ENCODE measurements around the gene RFT1. TPM values are rescaled to one million over a fixed set of nuclear protein-coding genes. Genes with fewer than 3 reads are reported as not detected.

Gene RFT1
- total RNA-seq, 1 experiment from 2014 or later, result 33.6 TPM

GRCh38 chr3:53137835-53138446, 7.7 kb upstream of the RFT1 start:
- H3K4me2 ChIP-seq (ENCODE audit: low read length), result no peak overlapping the region
- no peaks in the 10 kb centered on the region for H3K9me3 ChIP-seq (ENCODE audit: control insufficient read depth in 1 of 2, insufficient read depth in 1 of 2, low read depth in 1 of 2, low read length in 2 of 2)
- peaks cover 3 to 15% of the 10 kb centered on the region in 2 experiments; a peak in 3 of 4 replicates for H3K4me1 ChIP-seq (ENCODE audit: control insufficient read depth in 1 of 2, insufficient read depth in 2 of 2, low read length in 2 of 2)
- ATAC-seq (no peak), DNase-seq (ENCODE audit: low read depth, low spot score) (no peak)
- H4K20me1 ChIP-seq (ENCODE audit: insufficient read depth), result no peaks in the 10 kb centered on the region
- BruUV-seq (replicated peaks), result no TSS peak
- no peaks in the 10 kb centered on the region for H3K27me3 ChIP-seq (ENCODE audit: insufficient read depth, low read length)
- ChIA-PET CTCF (interaction anchor here (1.2 kb wide), 1 partner anchor 57 kb away, joined by 5 read pairs; no protein-coding TSS in a partner anchor), RAD21 (ENCODE audit: low non-redundant PET in 1 of 2, low total read pairs in 2 of 2, uncharacterized antibody in 2 of 2, unreplicated experiment in 2 of 2) (no interaction called here), POLR2A (no interaction called here)
- TF ChIP-seq CBX3 (IDR thresholded peaks at IDR 0.05; ENCODE audit: low read depth), result no peak
- no peak for TF ChIP-seq YY1 (IDR thresholded peaks at IDR 0.05; ENCODE audit: extremely low read depth, insufficient replicate concordance, low read depth, low read length)
- no peak overlapping the region for H2AFZ ChIP-seq (ENCODE audit: low read depth, low read length, poor library complexity, severe bottlenecking)
- H3K9me2 ChIP-seq (ENCODE audit: insufficient read depth), result no peaks in the 10 kb centered on the region
- H3K4me3 ChIP-seq (replicated peaks in 1 of 2; ENCODE audit: low read depth in 1 of 2, low read length in 2 of 2), result no peak overlapping the region
- no peaks in the 10 kb centered on the region for H3K79me2 ChIP-seq (ENCODE audit: insufficient read depth, low read length)
- no peak overlapping the region for H3K27ac ChIP-seq (ENCODE audit: low read depth, low read length)
- intact Hi-C loops (cut with micrococcal nuclease), result no loop called here
- H3K9ac ChIP-seq (ENCODE audit: low read length), result no peak overlapping the region
- no peaks in the 10 kb centered on the region for H3K36me3 ChIP-seq (ENCODE audit: control insufficient read depth in 1 of 2, insufficient read depth in 2 of 2, low read length in 2 of 2)

- H3K27ac ChIP-seq (ENCODE audit: low read depth, low read length), result no peak overlapping the region
- DNase-seq (ENCODE audit: low read depth, low spot score) (no peak), ATAC-seq (no peak)
- peaks cover 9 to 22% of the 10 kb centered on the region in 2 experiments for H3K4me1 ChIP-seq (ENCODE audit: control insufficient read depth in 1 of 2, insufficient read depth in 2 of 2, low read length in 2 of 2)
- H3K9me3 ChIP-seq (ENCODE audit: control insufficient read depth in 1 of 2, insufficient read depth in 1 of 2, low read depth in 1 of 2, low read length in 2 of 2), result no peaks in the 10 kb centered on the region
- H3K9ac ChIP-seq (ENCODE audit: low read length), result no peak overlapping the region
- no peaks in the 10 kb centered on the region for H3K27me3 ChIP-seq (ENCODE audit: insufficient read depth, low read length)
- H3K79me2 ChIP-seq (ENCODE audit: insufficient read depth, low read length), result no peaks in the 10 kb centered on the region
- H3K4me2 ChIP-seq (ENCODE audit: low read length), result no peak overlapping the region
- H4K20me1 ChIP-seq (ENCODE audit: insufficient read depth), result no peaks in the 10 kb centered on the region
- no TSS peak for BruUV-seq (replicated peaks)
- ChIA-PET RAD21 (ENCODE audit: low non-redundant PET in 1 of 2, low total read pairs in 2 of 2, uncharacterized antibody in 2 of 2, unreplicated experiment in 2 of 2) (no interaction called here), POLR2A (no interaction called here), CTCF (interaction anchor here (1.2 kb wide), 1 partner anchor 58 kb away, joined by 5 read pairs; no protein-coding TSS in a partner anchor)
- TF ChIP-seq ZFX (IDR thresholded peaks at IDR 0.05) (no peak), ELF1 (IDR thresholded peaks at IDR 0.05; ENCODE audit: borderline replicate concordance, low read depth) (no peak), MAX (IDR thresholded peaks at IDR 0.05) (no peak), ATF3 (IDR thresholded peaks at IDR 0.05) (no peak), SP1 (IDR thresholded peaks at IDR 0.05; ENCODE audit: low read depth) (no peak), EZH2 (IDR thresholded peaks at IDR 0.05) (no peak), YY1 (IDR thresholded peaks at IDR 0.05; ENCODE audit: extremely low read depth, insufficient replicate concordance, low read depth, low read length) (no peak)
- H3K4me3 ChIP-seq (replicated peaks in 1 of 2; ENCODE audit: low read depth in 1 of 2, low read length in 2 of 2), result no peak overlapping the region
- H2AFZ ChIP-seq (ENCODE audit: low read depth, low read length, poor library complexity, severe bottlenecking), result no peak overlapping the region
- intact Hi-C loops (cut with micrococcal nuclease), result no loop called here
- H3K36me3 ChIP-seq (ENCODE audit: control insufficient read depth in 1 of 2, insufficient read depth in 2 of 2, low read length in 2 of 2), result no peaks in the 10 kb centered on the region
- H3K9me2 ChIP-seq (ENCODE audit: insufficient read depth), result no peaks in the 10 kb centered on the region
Observed at GRCh38 chr3:53137221-53137620, 7.0 kb upstream of the RFT1 start.
